Neuron (in vitro differentiated cells): ENCODE results near the gene RRAGC.

Experiments
- H2AFZ ChIP-seq: one replicate; pipeline ENCODE4 v1.6.1; 2013; ENCODE audit warnings: low read depth, mild to moderate bottlenecking, inconsistent platforms, low read length, moderate library complexity
- H3K27me3 ChIP-seq: one replicate; pipeline ENCODE4 v1.6.1; 2013; ENCODE audit warnings: low read length; ENCODE audit not compliant: insufficient read depth
- H3K36me3 ChIP-seq: one replicate; pipeline ENCODE4 v1.6.1; 2013; ENCODE audit warnings: low read length; ENCODE audit not compliant: insufficient read depth
- H3K4me1 ChIP-seq: one replicate; pipeline ENCODE4 v1.6.1; 2013; ENCODE audit warnings: low read length; ENCODE audit not compliant: insufficient read depth
- H3K4me3 ChIP-seq: 2 replicates; pipeline ENCODE4 v1.5.1; 2013; ENCODE audit warnings: mild to moderate bottlenecking, low read length, moderate library complexity
- H3K9me3 ChIP-seq: one replicate; pipeline ENCODE4 v1.6.1; 2013; ENCODE audit warnings: low read length

Gene RRAGC

DNA sequence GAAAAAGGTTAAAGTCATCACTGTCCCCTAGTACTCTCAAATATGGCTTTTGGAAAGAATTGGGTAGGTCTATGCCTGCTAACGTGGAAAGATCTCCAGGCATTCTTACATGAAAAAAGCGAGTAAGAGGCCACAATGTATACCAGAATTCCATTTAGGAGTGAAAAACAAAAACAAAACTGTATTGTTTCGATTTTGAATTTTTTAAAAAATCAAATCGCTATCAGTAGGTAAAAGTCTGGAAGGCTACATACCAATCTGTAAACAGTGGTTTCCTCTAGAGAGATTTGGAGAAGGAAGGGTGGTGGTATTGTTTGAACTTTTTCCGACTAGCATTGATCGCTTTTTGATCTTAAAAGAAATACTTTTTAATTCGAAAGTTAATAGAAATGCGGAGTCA lies 55.9 kb downstream of the RRAGC start:
- Histone ChIP-seq H3K4me1 (peaks cover 6% of the 10 kb centered on the region), H3K9me3 (peaks cover 5% of the 10 kb centered on the region), H3K36me3 (no peaks in the 10 kb centered on the region), H2AFZ (peak overlapping the region; percentile 73), H3K27me3 (peaks cover 39% of the 10 kb centered on the region), H3K4me3 (peak overlapping the region; percentile 48)

DNA sequence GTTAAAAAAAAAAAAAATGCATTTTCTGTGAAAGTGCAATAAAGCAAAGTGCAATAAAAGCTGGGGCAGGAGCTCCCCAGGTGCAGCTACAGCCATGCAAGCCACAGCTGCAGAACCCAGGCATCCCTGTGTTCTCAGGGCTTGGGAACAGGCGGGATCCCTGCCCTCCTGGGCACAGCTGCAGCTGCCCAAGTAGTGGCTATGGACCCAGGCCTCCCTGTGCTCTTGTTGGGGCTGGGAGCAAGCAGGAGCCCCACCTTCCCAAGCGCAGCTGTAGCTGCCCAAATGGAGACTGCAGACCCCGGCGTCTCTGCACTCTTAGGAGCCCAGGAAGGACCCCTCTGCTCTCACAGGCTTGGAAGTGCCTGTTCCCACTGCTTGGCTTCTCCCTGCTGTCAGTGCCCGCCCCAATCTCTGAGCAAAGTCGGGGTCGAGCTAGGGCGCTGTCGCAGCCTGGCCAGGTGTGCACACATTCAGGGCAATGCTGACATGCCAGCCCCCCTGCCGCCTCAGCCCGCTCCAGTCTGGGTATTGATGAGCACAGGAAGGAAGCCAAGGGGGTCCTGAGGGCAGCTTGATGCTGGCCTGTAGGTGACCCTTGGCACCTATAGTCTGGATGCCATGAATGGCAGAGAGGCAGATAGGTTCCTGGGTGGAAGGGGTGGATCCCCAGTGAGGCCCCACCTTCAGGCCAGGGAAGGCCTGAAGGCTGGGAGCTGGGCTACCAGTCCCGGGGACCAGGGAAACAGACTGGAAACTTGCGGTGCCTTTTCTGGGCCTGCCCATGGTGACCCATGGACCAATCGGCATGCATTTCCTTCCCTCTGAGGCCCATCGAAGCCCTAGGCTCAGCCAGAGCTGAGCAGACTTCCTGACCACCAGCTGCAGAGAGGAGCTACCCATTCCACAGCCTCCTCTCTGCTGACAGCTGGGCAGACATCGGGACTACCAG lies 58.6 kb downstream of the RRAGC start:
- H3K4me1 ChIP-seq: peaks cover 6% of the 10 kb centered on the region
- peaks cover 27% of the 10 kb centered on the region for H3K27me3 ChIP-seq
- no peaks in the 10 kb centered on the region for H3K36me3 ChIP-seq
- H3K4me3 ChIP-seq: no peak overlapping the region
- H3K9me3 ChIP-seq: peaks cover 3% of the 10 kb centered on the region
- no peak overlapping the region for H2AFZ ChIP-seq

DNA sequence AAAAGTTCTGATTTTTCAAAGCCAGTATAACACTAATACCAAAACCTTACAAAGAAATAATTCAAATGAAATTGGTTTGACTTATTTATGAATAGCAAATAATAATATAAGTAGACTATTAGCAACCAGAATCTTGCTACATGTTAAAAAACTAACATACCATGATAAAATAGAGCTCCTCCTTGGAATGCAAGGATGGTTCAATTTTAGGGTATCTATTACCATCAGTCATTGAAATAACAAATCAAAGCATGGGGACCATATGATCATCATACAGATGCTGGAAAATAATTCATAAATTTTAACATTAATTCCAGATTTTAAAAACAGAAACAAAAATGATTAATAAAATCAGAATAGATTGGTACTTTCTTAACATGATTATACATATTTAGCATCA lies 66.3 kb downstream of the RRAGC start:
- H3K4me3 ChIP-seq: no peak overlapping the region
- H3K36me3 ChIP-seq: no peaks in the 10 kb centered on the region
- no peak overlapping the region for H2AFZ ChIP-seq
- H3K4me1 ChIP-seq: peaks cover 3% of the 10 kb centered on the region
- H3K27me3 ChIP-seq: peaks cover 7% of the 10 kb centered on the region
- H3K9me3 ChIP-seq: peaks cover 2% of the 10 kb centered on the region

- Histone ChIP-seq H2AFZ (no peak overlapping the region), H3K27me3 (peaks cover 7% of the 10 kb centered on the region), H3K4me1 (peaks cover 3% of the 10 kb centered on the region), H3K36me3 (no peaks in the 10 kb centered on the region), H3K4me3 (no peak overlapping the region), H3K9me3 (peaks cover 2% of the 10 kb centered on the region)
Measured at GRCh38 chr1:38791892-38792291, 67.7 kb downstream of the RRAGC start.

- H3K27me3 ChIP-seq: peaks cover 7% of the 10 kb centered on the region
- no peak overlapping the region for H3K4me3 ChIP-seq
- H3K9me3 ChIP-seq: peaks cover 2% of the 10 kb centered on the region
- no peaks in the 10 kb centered on the region for H3K36me3 ChIP-seq
- no peak overlapping the region for H2AFZ ChIP-seq
- H3K4me1 ChIP-seq: peaks cover 3% of the 10 kb centered on the region
Measured at GRCh38 chr1:38791164-38791515, 68.4 kb downstream of the RRAGC start.

DNA sequence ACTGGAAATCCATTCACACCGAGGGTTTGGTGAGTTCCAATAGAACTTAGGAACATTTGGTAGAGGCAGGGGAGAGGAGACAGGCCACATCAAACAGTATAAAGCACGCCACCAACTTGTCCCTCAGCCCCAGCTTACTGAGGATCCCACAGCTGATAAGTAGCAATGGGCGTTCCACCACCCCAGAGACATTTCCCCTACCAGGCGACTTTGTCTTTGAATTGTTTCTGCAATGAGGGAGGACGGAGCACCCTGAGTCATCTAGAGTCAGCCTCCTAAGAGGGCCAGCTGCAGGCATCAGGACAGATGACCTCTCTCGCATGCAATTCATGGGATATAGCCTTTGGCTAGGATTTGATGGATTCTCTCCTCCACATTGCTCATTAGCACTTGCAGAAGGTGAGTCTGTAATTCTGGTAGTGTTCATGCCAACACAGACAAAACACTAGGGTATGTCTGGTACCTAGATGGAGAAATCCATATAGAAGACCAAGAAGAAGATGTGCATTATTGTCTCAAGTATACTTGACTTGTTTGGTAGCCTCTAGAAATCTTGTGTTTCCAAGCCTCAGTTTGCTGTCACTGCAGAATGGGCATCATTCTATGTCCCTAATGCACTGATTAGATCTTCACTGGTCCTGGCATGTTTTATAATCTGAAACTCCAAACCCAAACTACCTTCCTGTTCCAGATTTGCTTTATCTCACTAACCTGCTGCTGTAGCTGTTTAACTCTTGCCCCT lies 69.0 kb downstream of the RRAGC start:
- no peaks in the 10 kb centered on the region for H3K36me3 ChIP-seq
- H3K4me3 ChIP-seq: no peak overlapping the region
- H3K9me3 ChIP-seq: peaks cover 2% of the 10 kb centered on the region
- H3K27me3 ChIP-seq: peaks cover 7% of the 10 kb centered on the region
- no peak overlapping the region for H2AFZ ChIP-seq
- H3K4me1 ChIP-seq: peaks cover 3% of the 10 kb centered on the region

GRCh38 chr1:38789498-38790169 lies 69.9 kb downstream of the RRAGC start:
- H3K27me3 ChIP-seq: peaks cover 7% of the 10 kb centered on the region
- H3K9me3 ChIP-seq: peaks cover 2% of the 10 kb centered on the region
- H3K4me3 ChIP-seq: no peak overlapping the region
- H3K4me1 ChIP-seq: peaks cover 3% of the 10 kb centered on the region
- no peak overlapping the region for H2AFZ ChIP-seq
- no peaks in the 10 kb centered on the region for H3K36me3 ChIP-seq

GRCh38 chr1:38788341-38789336 lies 70.9 kb downstream of the RRAGC start:
- H3K4me1 ChIP-seq: peaks cover 11% of the 10 kb centered on the region
- no peak overlapping the region for H2AFZ ChIP-seq
- peaks cover 7% of the 10 kb centered on the region for H3K27me3 ChIP-seq
- no peak overlapping the region for H3K4me3 ChIP-seq
- H3K36me3 ChIP-seq: no peaks in the 10 kb centered on the region
- peaks cover 2% of the 10 kb centered on the region for H3K9me3 ChIP-seq
